Measurements from ENCODE around the gene TSEN2. TPM values are rescaled to one million over a fixed set of nuclear protein-coding genes. Genes with fewer than 3 reads are reported as not detected.
"Not testable (repeated sequence)": the region's sequence is repeated elsewhere in the genome, so short reads cannot be mapped to it uniquely, and the experiment has no call there.

Gene TSEN2
- total RNA-seq, 1 experiment from 2014 or later = 22.1 TPM

DNA sequence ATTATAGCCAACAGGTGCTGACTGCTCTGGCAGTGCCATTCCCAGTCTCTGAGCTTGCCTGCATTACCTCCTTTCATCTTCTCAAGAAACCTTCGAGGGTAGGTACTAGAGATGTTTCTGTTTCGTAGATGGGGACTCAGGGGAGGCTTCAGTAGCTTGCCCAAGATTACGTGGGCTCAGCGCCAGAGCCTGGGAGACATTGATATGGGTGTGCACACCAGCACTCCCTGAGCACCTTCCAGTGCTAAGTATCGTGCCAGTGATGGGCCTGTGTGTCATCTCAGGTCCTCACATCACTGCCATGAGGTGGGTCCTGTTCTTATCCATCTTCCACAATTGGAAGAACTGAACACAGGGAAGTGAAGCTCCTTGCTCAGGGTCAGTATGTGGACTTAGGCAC, 15.2 kb downstream of the TSEN2 start:
- DNase-seq (ENCODE audit: extremely low read depth, low read depth) = no peak

DNA sequence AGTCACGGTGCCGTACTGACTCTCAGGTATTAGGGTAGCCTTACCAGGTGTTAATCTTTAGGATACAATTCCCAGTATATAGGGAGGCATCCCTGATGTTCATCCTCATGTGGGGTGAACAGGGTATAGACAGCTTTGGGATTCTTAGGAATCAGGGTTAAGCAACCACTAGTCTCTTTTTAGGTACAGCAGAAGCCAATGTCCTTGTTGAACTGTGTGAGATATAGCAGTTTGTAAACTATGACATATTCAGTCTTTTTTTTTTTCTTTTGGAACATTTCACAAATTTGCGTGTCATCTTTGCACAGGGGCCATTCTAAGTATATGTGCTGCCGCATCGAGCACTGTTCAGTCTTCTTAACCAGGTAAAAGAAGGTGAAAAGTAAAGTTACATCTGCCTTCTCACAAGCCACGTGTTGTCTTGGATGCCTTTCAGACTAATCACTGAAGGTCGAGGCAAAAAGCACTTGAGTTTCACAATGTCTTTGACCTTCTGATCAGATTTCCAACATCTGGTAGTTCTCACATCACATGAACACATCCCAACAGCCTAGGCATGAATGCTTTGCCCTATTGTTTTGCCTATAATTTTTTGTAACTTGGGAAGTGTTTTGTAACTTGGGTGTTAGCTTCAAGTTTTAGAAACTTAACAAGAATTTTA, 17.2 kb downstream of the TSEN2 start:
- no peak for DNase-seq (ENCODE audit: extremely low read depth, low read depth)

DNA sequence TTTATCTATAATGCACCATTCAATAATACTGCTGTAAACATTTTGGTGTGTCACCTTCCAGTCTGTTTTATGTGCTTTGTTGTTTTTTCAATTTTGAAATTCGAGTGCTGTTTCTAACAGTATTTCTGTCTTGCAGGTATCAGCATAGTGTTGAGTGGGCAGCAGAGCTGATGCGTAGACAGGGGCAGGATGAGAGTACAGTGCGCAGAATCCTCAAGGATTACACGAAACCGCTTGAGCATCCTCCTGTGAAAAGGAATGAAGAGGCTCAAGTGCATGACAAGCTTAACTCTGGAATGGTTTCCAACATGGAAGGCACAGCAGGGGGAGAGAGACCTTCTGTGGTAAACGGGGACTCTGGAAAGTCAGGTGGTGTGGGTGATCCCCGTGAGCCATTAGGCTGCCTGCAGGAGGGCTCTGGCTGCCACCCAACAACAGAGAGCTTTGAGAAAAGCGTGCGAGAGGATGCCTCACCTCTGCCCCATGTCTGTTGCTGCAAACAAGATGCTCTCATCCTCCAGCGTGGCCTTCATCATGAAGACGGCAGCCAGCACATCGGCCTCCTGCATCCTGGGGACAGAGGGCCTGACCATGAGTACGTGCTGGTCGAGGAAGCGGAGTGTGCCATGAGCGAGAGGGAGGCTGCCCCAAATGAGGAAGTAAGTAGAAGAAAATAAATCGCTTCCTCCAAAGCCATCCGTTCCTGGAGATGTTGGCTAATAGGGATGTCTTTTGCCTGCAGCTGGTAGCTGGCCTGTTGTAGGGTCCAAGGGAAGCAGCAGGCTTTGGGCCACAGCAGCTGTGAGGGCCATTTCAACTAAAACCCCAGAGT, 19.1 kb downstream of the TSEN2 start:
- DNase-seq (ENCODE audit: extremely low read depth, low read depth) = no peak

DNA sequence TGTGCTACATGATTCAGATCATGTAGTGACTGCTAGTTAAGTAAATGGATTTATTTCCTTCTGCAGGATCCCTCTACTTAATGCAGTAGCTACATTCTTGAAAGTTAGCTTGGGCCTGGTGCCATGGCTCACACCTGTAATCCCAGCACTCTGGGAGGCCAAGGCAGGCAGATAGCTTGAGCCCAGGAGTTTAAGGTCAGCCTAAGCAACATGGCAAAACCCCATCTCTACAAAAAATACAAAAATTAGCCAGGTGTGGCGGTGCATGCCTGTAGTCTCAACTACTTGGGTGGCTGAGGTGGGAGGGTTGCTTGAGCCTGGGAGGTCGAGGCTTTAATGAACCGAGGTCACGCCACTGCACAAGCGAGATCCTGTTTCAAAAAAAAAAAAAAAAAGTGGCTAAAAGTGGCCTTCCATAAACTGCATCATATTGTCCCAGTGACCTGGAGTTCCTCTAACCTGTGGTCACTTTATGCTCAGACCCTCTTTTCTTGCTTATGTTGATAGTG, 22.0 kb downstream of the TSEN2 start:
- no peak for DNase-seq (ENCODE audit: extremely low read depth, low read depth)

DNA sequence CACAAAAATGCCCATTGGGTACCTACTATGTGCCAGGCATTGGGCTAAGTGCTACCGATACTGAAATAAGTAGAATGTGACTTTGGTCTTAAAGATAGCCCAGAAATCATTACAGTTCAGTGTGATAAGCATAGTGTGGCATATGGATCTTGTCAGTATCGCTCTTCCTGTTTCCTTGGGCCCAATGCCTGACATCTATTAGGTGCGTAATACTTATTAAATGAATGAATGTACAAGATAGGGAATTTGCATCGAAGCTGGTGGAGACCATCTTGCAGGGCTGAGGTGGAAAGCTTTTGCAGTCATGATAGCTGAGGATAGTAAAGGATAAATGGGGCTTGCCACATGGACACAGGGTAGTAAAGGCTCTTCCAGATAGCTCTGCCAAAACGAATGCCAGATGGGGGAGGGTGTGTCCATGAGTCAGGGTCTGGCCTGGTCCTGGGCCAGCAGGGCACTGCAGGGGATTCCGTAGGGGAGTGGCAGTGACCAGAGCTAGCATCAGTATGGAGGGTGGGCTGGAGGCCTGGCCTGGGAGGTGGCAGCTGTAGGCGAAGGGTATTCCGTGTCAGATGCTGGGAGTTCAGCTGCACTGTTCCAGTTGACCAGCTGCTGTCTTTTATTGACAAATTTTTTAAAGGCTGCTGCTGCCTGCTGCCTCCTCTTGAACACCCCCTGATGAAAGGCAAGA, 23.5 kb downstream of the TSEN2 start:
- DNase-seq (ENCODE audit: extremely low read depth, low read depth) = no peak

DNA sequence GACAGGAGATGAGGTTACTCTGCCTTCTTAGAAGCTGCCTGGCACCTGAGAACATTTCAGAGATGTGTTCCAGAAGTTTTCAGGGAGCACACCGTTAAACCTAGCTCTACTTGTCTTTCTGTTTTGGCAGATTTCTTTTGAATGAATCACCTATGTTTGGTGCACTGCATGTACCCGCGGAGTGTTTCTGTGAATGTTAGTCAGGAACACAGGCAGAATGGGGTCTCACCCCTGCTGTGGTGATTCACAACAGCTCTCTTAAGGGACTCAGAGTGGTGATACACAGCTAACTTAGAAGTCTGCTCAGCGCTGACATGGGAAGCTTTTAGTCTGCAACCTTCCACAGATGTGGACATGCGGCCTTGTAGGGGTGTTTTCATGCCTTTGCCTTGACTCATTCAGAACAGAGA, 24.0 kb downstream of the TSEN2 start:
- no peak for DNase-seq (ENCODE audit: extremely low read depth, low read depth)

DNA sequence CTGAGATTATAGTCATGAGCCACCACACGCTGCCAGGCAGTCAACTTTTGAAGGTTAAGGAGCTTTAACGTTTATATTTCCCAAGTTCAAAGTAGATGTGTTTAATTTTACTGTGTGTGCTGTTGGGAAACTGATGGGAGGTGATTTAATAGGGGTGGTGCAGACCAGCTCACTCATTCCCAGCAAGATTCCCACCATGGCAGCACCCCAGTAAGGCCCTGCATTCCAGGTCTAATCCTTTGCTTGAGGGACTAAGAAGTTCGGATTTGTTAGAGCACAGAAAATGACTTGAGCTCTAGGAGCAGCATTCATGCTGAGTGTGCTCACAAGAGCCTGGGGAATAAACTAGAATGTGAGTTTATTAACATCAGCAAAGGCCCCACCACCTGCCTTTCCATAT, 25.2 kb downstream of the TSEN2 start:
- no peak for DNase-seq (ENCODE audit: extremely low read depth, low read depth)

DNA sequence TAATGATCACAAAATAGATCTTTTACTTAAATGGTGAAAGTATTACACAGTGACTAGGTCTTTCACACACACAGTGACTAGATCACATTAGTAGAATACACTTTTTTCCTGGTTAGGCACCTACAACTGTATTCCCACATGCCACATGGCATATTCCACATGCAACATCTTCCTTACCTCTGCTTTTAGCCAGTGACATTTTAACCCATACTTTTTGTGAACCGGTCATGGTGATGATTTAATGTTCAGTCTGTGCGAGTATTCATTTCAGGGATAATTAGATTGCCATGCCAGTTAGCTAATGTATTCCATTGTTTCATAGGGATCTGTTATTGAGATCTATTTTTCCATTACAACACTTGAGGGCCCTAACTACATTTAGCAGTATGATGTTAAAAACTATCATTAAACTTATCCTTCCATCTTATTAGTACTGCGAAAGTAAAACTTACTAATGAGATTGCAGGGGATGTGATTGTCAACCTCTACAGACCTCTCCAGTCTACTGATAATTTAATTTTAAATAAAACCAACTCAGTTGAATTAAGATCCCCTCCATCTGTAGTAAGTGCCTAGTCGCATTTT, 28.3 kb downstream of the TSEN2 start:
- no peak for DNase-seq (ENCODE audit: extremely low read depth, low read depth)

DNA sequence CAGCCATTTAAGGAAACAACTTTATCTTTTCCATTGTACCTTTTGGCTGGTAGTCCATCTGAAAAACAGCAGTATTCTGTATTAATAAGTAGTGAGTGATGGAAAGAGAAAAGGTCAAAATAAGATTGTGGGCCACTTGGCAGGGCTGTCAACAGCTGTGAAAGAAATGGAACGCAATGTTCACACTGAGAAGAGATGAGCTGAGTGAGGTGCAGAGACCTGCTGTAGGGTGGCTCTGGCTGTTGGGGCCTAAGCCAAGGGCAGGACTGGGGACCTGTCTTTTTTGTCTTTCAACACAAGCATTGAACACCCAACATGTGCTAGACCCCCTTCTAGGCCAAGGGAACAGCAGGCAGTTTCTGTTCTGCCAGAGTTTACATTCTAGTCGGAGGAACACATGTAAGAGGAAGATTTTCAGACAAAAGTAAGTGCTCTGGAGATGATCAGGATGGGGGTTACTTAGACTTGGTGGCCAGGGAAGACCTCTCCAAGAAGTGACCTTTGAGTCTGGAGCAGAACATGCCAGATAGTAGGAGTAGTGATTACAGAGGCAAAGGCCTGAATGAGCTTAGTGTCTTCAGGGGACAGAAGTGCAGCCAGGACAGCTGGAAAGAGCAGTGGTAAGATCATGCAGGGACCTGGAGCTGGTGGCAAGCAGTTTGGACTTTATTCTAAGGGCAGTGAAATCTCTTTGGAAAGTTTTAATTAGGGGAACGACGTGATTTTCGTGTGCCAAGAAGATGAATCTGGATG, 29.6 kb downstream of the TSEN2 start:
- DNase-seq (ENCODE audit: extremely low read depth, low read depth) = no peak

DNA sequence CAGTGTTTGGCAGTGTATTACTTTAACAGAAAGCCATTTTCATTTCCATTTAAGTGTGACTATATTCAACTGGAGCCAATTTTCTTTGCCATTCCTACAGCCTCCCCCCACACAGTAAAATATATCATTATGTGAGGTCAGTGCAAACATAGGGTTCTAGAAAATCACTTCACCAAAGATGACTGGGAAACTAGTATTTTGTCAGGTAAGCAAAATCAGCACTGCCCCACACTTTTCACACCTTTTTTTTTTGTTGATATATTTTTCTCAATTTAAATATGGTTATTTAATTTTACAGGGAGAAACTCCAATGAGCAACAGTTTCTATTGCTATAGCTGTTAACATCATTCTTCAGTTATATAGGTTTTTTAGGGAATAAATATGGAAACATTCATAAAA, 31.4 kb downstream of the TSEN2 start:
- no peak for DNase-seq (ENCODE audit: extremely low read depth, low read depth)

DNA sequence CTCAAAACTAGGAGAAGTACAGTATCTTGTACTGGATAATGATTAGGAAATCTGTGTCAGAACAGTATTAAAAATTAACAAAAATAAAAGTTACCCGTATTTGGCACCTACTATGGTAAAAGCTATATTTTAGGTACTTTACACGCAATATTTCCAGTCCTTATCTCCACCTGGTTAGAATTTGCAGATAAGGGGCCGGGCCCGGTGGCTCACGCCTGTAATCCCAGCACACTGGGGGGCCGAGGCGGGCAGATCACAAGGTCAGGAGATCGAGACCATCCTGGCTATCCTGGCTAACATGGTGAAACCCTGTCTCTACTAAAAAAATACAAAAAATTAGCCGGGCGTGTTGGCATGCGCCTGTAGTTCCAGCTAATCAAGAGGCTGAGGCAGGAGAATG, 32.6 kb downstream of the TSEN2 start:
- no peak for DNase-seq (ENCODE audit: extremely low read depth, low read depth)

DNA sequence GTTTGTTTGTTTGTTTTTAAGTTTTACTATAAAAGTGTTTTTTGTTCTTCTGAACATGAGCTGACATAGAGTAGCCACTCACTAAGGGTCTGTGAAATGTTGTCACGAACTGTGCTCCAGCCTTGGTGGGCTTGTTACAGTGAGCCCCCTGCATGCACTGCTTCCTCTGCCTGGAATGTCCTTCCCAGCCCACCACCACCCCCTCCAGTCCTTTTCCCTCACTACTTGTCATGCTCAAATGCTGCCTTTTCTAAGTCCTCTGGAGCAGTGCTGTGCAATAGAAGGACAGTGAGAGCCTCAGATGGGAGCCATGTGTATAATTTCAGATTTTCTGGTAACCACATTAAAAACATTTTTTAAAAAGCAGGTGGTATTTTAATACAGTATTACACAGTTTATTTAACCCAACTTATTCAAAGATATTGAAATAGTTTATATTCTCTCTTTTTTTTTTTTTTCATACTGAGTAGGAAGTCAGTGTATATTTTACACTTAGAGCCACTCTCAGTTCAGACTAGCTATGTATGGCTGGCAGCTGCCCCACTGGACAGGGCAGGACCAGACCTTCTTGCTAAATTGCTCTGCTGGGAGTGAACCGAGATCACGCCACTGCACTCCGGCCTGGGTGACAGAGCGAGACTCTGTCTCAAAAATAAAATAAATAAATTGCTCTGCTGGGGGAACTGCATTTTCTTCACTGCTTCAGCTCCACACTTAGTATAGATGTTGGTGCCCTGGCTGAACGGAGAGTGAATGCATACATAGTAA, 34.2 kb downstream of the TSEN2 start:
- DNase-seq (ENCODE audit: extremely low read depth, low read depth) = no peak

DNA sequence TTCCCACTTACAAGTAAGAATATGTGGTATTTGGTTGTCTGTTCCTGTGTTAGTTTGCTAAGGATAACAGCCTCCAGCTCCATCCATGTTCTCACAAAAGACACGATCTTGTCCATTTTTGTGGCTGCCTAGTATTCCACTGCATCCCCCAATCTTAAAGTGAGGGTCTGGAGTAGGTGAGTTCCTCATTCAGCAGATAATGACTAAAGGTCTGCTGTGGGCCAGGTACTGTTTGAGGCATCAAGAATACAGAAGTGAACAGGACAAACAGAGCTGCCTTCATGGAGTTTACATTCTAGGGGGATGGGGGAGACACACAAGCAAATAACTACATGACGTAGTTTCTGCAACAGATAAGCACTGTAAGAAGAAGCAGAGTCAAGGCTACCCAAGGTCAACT, 36.7 kb downstream of the TSEN2 start:
- DNase-seq (ENCODE audit: extremely low read depth, low read depth) = no peak

DNA sequence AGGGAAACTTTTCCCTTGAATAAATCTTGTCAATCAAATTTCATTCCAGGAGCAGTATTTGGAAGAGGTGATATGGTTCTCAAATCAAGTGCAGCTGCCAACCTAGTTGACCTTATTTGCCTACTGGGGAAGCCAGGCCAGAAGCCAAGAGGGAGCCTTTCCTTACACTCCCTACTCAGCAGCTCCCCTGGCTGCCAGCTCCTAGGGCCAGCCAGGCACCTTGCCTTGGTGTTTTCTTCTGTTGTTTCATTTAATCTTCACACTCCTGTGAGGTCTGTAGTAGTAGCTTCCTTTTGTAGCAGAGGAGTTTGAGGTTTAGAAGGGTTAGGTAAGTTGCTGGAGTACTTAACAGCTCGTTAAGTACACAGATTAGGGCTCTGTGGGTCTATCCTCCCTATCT, 38.4 kb downstream of the TSEN2 start:
- no peak for DNase-seq (ENCODE audit: extremely low read depth, low read depth)

DNA sequence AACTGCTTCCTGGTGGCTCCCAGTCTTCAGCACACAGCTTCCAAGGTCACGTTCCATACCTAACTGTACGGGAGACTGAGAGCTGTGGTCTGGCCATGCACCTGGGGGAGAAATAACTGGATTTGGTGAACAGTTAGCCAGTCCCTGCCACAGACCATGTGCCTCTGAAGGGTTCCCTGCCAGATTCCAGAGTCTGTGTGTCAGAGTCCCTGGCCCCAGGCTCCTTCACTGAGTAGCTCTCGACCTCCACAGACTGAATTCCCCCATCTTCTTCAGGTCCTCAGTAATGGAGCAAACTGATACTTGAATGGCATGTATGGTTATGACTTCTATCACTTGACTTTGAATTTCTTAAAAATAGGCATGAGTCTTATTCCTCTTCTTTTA, 43.5 kb downstream of the TSEN2 start:
- DNase-seq (ENCODE audit: extremely low read depth, low read depth) = no peak

DNA sequence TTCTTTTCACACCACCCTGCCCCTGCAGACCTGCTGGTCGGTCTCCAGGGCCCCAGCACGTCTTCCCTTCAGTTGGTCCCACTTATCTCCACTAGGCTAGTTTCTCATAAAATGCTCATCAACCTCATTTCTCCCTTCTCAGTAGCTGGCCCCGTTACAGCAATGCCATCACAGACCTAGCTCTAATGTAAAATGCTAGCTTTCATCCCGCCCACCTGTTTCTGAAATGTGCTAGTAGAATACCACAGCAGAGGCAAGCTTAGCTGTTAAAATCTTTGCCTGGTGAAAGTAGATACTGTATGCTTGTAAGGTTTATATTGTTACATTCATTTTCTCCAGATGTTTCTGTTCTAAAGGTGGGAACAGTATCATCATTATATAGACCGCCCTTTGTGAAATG, 47.9 kb downstream of the TSEN2 start:
- no peak for DNase-seq (ENCODE audit: extremely low read depth, low read depth)

DNA sequence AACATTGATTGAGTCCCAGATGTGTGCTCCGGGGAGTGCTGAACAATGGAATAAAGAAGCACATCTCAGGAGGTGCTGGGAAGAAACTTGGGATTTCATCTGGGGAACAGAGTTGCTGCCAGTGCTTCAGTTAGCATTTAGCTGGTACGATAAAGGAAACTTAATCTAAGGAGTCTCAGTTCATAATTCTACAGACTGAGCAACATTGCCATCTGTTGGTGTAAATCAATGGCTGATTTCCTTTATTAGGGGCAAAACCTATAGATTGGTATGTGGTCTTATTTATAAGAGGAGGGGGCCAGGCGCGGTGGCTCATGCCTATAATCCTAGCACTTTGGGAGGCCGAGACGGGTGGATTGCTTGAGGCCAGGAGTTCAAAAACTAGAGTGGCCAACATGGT, 52.1 kb downstream of the TSEN2 start:
- DNase-seq (ENCODE audit: extremely low read depth, low read depth) = no peak

DNA sequence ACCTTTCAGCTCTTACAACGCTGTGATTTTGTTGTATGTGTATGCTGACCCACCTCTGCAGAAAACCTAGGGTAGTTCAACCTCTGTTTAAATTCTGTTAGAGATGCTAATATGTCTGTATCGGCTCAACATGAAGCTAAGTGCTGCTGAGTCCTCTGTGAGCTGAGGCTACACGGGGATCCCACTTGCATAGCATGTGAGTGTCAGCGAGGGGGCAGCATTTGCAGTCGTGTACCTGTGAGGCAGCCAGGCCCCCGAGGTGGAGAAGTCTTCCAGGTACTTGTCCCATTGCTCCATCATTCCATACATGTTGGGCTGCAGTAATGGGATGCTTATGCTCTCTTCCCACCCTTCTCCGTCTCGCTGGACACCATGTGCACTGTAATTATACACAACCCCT, 57.3 kb downstream of the TSEN2 start:
- DNase-seq (ENCODE audit: extremely low read depth, low read depth) = no peak

DNA sequence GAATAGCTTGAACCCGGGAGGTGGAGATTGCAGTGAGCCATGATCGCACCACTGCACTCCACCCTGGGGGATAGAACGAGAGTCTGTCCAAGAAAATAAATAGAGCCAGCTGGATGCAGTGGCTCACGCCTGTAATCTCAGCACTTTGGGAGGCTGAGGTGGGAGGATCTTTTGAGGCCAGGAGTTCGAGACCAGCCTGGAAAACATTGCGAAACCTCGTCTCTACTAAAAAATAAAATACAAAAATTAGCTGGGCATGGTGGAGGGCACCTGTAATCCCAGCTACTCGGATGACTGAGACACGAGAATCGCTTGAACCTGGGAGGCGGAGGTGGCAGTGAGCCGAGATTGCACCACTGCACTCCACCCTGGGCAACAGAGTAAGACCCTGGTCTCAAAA, 59.2 kb downstream of the TSEN2 start:
- not testable (repeated sequence) for DNase-seq (ENCODE audit: extremely low read depth, low read depth)
